DOHH2 (cell line): ENCODE data around the gene HSPH1.

Experiments used
- H3F3A ChIP-seq: fragments of 200-600 bp; sonication (generic), shearing (Covaris generic); 2 replicates; pipeline ENCODE4 v1.6.0; 2016; ENCODE audit warnings: antibody characterized with exemption, mild to moderate bottlenecking; ENCODE audit not compliant: control insufficient read depth, insufficient read depth
- H3K27ac ChIP-seq: fragments of 200-600 bp; sonication (generic); 2 replicates; pipeline ENCODE4 v1.5.1; 2014; ENCODE audit warnings: low read depth, mild to moderate bottlenecking, low read length, moderate library complexity
- H3K27me3 ChIP-seq: fragments of 200-600 bp; sonication (generic); 2 replicates; pipeline ENCODE4 v1.6.1; 2014; ENCODE audit warnings: mild to moderate bottlenecking, low read length, mixed read lengths; ENCODE audit not compliant: control insufficient read depth
- H3K36me3 ChIP-seq: fragments of 200-600 bp; sonication (generic); 2 replicates; pipeline ENCODE4 v1.6.1; 2014; ENCODE audit warnings: mild to moderate bottlenecking, low read length, moderate library complexity, mixed read lengths; ENCODE audit not compliant: control insufficient read depth
- H3K4me1 ChIP-seq: fragments of 200-600 bp; sonication (generic); 2 replicates; pipeline ENCODE4 v1.6.1; 2014; ENCODE audit warnings: mild to moderate bottlenecking, low read length, mixed read lengths; ENCODE audit not compliant: control insufficient read depth
- H3K4me2 ChIP-seq: fragments of 200-600 bp; sonication (generic); 2 replicates; pipeline ENCODE4 v1.6.0; 2014; ENCODE audit warnings: mild to moderate bottlenecking, low read length, moderate library complexity
- H3K4me3 ChIP-seq: fragments of 200-600 bp; sonication (generic); 2 replicates; pipeline ENCODE4 v1.5.1; 2014; ENCODE audit warnings: mild to moderate bottlenecking, low read length, mixed read lengths
- H3K79me2 ChIP-seq: fragments of 200-600 bp; sonication (generic); 2 replicates; pipeline ENCODE4 v1.6.1; 2014; ENCODE audit warnings: mild to moderate bottlenecking, low read length, mixed read lengths; ENCODE audit not compliant: control insufficient read depth
- H3K9me2 ChIP-seq: fragments of 200-600 bp; sonication (generic); replicated peaks from 2 replicates; pipeline ENCODE4 v1.6.1; 2014; ENCODE audit warnings: mild to moderate bottlenecking, low read length, mixed read lengths; ENCODE audit not compliant: control insufficient read depth
- H3K9me3 ChIP-seq: fragments of 200-600 bp; sonication (generic); 2 replicates; pipeline ENCODE4 v1.6.1; 2014; ENCODE audit warnings: antibody characterized with exemption, low read length, mixed read lengths; ENCODE audit not compliant: control insufficient read depth, insufficient read depth
- H4K20me1 ChIP-seq: fragments of 200-600 bp; sonication (generic); 2 replicates; pipeline ENCODE4 v1.6.0; 2014; ENCODE audit warnings: low read depth, mild to moderate bottlenecking, antibody characterized with exemption, low read length, moderate library complexity; ENCODE audit not compliant: control insufficient read depth, insufficient read depth
- EZH2phosphoT487 ChIP-seq: fragments of 200-600 bp; sonication (generic); IDR thresholded peaks from 2 replicates; pipeline ENCODE4 v1.6.1; 2017; ENCODE audit warnings: borderline replicate concordance, mild to moderate bottlenecking, antibody characterized with exemption, low read length, moderate library complexity, mixed read lengths
- TF ChIP-seq, protein P1 (sequence below): fragments of 200-600 bp; sonication (generic); IDR thresholded peaks from one replicate; pipeline ENCODE4 v1.5.1; 2014; ENCODE audit warnings: antibody characterized with exemption, mild to moderate bottlenecking, low read depth, low read length; ENCODE audit not compliant: poor library complexity, severe bottlenecking

HSPH1 gene

DNA sequence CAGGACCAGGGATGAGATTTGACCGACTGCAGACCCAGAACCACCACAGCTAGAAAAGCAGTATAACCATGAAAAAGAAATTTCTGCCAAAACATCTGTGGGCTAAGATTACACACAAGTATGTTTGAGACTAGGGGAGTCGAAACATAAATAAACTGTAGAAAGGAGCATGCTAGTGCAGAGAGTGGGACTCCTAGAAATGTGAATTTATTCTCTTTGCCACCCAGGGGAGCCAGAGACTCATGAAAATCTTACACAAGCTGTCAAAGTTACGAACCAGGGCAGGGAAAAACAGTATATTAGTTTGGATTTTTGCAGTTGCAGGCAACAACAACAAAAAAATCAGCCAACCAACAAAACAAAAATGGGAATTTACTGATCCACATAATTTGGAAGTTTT lies 12.3 kb upstream of the HSPH1 start:
- H3K4me2 ChIP-seq: no peak overlapping the region
- no peak overlapping the region for H3K27ac ChIP-seq
- no peaks in the 10 kb centered on the region for H3F3A ChIP-seq
- no peaks in the 10 kb centered on the region for H3K79me2 ChIP-seq
- H3K27me3 ChIP-seq: no peaks in the 10 kb centered on the region
- no peaks in the 10 kb centered on the region for H4K20me1 ChIP-seq
- no peaks in the 10 kb centered on the region for H3K4me1 ChIP-seq
- no peak overlapping the region for H3K4me3 ChIP-seq
- TF ChIP-seq EZH2phosphoT487: no peak
- TF ChIP-seq, protein P1, sequence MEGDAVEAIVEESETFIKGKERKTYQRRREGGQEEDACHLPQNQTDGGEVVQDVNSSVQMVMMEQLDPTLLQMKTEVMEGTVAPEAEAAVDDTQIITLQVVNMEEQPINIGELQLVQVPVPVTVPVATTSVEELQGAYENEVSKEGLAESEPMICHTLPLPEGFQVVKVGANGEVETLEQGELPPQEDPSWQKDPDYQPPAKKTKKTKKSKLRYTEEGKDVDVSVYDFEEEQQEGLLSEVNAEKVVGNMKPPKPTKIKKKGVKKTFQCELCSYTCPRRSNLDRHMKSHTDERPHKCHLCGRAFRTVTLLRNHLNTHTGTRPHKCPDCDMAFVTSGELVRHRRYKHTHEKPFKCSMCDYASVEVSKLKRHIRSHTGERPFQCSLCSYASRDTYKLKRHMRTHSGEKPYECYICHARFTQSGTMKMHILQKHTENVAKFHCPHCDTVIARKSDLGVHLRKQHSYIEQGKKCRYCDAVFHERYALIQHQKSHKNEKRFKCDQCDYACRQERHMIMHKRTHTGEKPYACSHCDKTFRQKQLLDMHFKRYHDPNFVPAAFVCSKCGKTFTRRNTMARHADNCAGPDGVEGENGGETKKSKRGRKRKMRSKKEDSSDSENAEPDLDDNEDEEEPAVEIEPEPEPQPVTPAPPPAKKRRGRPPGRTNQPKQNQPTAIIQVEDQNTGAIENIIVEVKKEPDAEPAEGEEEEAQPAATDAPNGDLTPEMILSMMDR: no peak
- H3K36me3 ChIP-seq: no peaks in the 10 kb centered on the region
- H3K9me2 ChIP-seq: no peaks in the 10 kb centered on the region
- 0 out of 2 replicates have a peak, but pooled peaks cover 5% of the 10 kb centered on the region for H3K9me3 ChIP-seq

DNA sequence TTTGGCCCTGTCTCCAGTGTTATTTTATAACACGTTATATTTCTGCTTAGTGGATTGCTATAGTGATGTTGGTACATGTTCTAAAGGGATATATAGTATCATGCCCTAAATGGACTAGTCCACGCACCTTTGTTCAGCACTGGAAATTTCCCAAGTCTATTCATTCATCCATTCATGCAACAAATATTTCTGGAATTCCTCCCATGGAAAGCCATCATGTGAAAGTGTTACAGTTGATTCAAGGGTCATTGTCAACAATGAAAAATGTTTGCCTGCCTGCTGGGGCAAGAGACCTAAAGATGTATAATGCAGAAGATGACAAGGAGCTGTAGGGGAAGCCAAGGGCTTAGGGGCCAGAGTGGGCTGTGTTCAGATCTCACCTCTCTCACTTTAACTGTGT lies 10.8 kb upstream of the HSPH1 start:
- H3K9me3 ChIP-seq: 0 out of 2 replicates have a peak, but pooled peaks cover 4% of the 10 kb centered on the region
- H3K4me2 ChIP-seq: no peak overlapping the region
- no peaks in the 10 kb centered on the region for H3K4me1 ChIP-seq
- H3F3A ChIP-seq: no peaks in the 10 kb centered on the region
- no peak for TF ChIP-seq EZH2phosphoT487
- TF ChIP-seq, protein P1: no peak
- H3K27me3 ChIP-seq: no peaks in the 10 kb centered on the region
- no peaks in the 10 kb centered on the region for H3K9me2 ChIP-seq
- H3K27ac ChIP-seq: no peak overlapping the region
- no peaks in the 10 kb centered on the region for H3K36me3 ChIP-seq
- H3K4me3 ChIP-seq: no peak overlapping the region
- no peaks in the 10 kb centered on the region for H4K20me1 ChIP-seq
- H3K79me2 ChIP-seq: no peaks in the 10 kb centered on the region

DNA sequence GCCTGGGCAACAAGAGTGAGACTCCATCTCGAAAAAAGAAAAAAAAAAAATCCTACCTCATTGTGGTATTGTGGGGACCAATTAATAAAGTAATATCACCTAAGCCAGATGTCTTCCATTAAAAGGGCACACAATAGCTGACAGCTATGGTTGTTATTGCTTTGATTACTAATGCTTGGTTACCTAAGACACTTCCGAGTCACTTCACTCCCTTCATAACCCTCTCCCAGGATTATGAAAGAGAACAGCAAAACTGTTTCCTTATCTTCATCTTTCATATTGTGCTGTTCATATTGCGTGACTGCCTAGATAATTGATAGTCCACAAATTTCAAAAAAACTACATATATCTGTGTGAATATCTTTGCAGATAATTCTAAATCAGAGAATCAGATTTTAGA lies 10.3 kb upstream of the HSPH1 start:
- Histone ChIP-seq H3K79me2 (no peaks in the 10 kb centered on the region), H3K9me2 (no peaks in the 10 kb centered on the region), H3K27me3 (no peaks in the 10 kb centered on the region), H3F3A (no peaks in the 10 kb centered on the region), H4K20me1 (no peaks in the 10 kb centered on the region), H3K4me3 (no peak overlapping the region), H3K4me2 (no peak overlapping the region), H3K36me3 (no peaks in the 10 kb centered on the region), H3K27ac (no peak overlapping the region), H3K4me1 (no peaks in the 10 kb centered on the region), H3K9me3 (no peaks in the 10 kb centered on the region)
- no peak for TF ChIP-seq EZH2phosphoT487
- TF ChIP-seq, protein P1: no peak

DNA sequence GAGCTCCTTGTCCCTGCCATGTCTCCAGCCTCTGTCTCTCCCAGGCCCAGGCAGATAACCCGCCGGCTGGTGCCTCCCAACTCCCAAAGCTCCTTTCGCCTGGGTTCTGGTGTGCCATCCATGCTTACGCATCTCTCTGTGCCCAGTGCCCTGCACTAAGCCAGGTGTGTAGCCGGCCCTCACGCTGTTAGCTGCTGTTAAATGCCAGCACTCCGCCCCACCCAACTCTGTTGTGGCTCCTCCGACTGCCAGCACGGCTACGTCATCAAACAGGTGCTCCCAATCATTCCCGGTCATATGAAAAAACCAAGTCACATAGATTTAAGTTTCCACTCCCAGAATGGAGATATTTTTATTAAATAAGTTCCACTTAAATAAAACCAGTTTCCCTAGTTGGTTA lies 7.0 kb upstream of the HSPH1 start:
- Histone ChIP-seq H3K27ac (no peak overlapping the region), H3K27me3 (no peaks in the 10 kb centered on the region), H3K9me2 (no peaks in the 10 kb centered on the region), H3F3A (no peaks in the 10 kb centered on the region), H3K9me3 (no peaks in the 10 kb centered on the region), H3K79me2 (no peaks in the 10 kb centered on the region), H3K36me3 (no peaks in the 10 kb centered on the region), H4K20me1 (no peaks in the 10 kb centered on the region), H3K4me3 (no peak overlapping the region), H3K4me1 (no peaks in the 10 kb centered on the region), H3K4me2 (no peak overlapping the region)
- TF ChIP-seq, protein P1: no peak
- no peak for TF ChIP-seq EZH2phosphoT487
